Epithelial cell of prostate (primary cell): ENCODE measurements around the gene MSRB1.
A peak's percentile ranks its signal among the peaks of the same experiment; 100 is the strongest.

Source experiments
- DNase-seq: peaks from one replicate; pipeline ENCODE4 v3.0.0-alpha.2; 2011; ENCODE audit warnings: low read depth, low spot score
- H3K27ac ChIP-seq: fragments of 450-650 bp; 2 replicates; pipeline ENCODE4 v1.5.1; 2017; ENCODE audit warnings: mild to moderate bottlenecking

MSRB1 gene

DNA sequence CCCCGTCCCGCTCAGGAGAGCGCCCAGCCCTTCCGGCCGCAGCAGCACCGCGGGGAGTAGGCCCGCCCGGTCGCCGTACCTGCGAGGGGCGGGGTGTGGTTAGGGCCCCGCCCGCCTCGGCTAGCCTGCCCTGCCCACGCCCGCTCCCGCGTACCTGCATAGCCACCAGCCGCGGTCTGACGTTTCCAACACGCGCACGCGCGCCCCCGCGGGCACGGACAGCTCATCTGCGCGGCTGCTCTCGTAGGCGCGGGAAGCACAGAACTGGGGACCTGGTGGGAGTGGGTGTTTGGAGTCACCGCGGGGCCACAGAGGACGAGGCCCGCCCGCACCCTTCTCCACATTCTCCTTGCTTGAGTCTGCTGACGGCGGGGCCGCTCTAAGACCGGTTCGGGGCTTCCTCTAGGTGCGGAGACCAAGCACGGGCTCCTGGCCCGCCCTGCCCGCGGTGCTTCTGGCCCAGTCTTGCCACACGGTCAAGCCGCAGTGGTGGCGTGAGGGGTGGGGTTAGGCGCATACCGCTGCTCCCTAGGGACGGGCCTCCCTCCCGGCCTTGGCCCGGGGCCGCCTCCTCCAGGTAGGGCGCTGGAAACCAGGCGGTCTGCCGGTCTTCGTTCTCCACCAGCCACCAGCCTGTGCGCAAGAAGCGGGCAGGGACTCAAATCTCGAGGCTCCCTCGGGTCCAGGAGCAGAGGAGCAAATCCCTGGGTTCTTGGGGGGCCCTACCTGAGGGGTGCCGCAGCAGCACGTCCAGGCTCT is 36.5 kb upstream of the MSRB1 start:
- peak overlapping the region; percentile 53 for H3K27ac ChIP-seq
- peak; percentile 18 for DNase-seq

DNA sequence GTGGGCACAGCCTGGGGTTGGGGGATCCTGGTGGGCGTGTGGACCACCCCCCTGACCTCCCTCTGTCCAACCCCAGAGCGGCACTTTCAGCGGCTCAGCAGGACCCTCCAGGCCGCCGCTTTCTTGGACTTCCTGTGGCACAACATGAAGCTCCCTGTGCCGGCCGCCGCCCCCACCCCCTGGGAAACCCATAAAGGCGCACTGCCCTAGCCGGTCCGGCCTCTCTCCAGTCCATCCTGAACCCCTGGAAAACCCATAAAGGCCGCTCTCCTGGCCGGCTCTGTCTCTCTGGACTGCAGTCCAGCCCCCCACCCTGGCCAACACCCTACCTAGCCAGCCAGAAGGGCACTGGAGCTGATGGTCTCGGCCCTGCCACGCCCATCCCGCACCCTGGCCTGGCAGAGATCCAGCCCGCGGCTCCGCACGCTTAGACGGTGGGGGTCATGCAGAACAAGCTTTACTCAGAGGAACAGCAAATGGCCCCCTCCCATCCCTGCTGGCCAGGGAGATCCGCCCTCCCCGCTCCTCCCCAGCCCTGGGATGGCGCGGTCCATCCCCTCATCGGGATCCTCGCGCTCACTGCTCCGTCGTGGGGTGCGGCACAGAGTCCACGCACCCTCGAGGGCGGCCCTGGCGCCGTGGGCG is 35.6 kb upstream of the MSRB1 start:
- no peak for DNase-seq
- H3K27ac ChIP-seq: peak overlapping the region; percentile 53

DNA sequence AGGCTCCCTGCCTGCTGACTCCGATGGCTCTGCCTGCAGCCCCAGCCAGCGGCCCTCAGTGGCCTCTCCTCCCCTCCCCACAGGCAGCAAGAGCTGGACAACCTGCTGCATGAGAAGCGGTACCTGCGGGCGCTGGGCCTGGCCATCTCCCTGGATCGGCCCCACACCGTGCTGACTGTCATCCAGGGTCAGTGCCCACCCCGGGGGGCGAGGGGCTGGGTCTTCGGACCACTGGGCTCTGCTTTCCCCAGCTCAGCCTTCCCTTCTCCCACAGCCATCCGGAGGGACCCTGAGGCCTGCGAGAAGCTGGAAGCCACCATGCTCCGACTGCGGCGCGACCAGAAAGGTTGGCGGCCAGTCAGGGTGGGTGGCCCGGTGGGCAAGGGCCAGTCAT is 34.9 kb upstream of the MSRB1 start:
- H3K27ac ChIP-seq: no peak overlapping the region
- DNase-seq: no peak

DNA sequence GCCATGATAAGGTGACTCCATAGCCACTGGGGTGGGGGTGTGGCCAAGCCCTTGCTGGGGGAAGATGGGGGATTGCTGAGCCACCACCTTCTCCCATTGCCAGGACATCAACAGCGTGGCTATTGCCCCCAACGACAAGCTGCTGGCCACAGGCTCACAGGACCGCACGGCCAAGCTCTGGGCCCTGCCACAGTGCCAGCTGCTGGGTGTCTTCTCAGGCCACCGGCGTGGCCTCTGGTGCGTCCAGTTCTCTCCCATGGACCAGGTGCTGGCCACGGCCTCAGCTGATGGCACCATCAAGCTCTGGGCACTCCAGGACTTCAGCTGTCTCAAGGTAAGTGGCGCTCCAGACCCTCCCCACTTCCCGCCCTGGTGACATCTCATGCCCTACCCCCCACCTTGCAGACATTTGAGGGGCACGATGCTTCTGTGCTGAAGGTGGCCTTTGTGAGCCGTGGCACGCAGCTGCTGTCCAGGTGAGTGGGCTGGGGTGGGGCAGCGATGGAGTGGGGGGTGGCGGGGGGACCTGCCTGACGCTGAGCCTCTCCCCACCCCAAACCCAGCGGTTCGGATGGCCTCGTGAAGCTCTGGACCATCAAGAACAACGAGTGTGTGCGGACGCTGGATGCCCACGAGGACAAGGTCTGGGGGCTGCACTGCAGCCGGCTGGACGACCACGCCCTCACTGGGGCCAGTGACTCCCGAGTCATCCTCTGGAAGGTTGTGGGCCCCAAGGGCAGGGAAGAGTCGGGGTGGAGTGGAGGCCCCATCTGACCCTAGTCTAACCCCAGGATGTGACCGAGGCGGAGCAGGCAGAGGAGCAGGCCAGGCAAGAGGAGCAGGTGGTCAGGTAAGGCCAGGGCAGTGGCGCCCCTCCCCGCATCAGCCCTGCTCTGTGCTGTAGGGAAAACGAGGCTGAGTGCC is 34.2 kb upstream of the MSRB1 start:
- no peak overlapping the region for H3K27ac ChIP-seq
- DNase-seq: no peak

DNA sequence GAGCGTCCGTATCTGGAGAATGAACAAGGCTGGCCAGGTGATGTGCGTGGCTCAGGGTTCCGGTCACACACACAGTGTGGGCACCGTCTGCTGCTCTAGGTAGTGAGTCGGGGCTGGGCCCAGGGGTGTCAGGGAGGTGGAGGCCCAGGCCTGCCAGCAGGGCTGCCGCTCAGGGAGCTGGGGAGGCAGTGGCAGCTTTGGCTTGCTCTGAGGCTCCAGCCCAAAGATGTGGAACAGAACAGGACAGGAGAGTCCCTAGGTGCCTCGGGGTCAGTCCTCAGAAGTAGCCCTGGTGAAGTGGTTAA is 33.2 kb upstream of the MSRB1 start:
- H3K27ac ChIP-seq: no peak overlapping the region
- DNase-seq: no peak

DNA sequence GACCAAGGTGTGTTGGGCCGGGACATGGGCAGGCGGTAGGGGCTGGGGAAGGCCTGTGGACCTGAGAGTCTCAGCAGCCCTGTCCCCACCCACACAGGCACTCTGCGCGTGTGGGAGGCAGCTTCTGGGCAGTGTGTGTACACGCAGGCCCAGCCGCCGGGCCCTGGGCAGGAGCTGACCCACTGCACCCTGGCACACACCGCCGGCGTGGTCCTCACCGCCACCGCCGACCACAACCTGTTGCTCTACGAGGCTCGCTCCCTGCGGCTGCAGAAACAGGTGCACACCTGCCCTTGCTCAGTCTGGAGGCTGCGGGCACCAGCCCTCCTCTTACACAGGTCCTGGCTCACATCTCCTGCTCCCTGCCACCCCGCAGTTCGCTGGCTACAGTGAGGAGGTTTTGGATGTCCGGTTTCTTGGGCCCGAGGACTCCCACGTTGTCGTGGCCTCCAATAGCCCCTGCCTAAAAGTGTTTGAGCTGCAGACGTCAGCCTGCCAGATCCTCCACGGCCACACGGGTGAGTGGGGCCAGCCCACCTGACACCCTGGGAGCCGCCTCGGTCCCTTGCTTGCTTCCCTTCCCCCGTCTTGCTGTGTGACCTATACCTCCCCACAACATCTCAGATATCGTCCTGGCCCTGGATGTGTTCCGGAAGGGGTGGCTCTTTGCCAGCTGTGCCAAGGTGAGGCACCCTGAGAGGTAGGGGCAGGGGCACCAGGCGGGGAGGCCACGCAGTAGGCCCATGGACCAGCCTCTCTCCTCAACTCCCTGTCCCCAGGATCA is 32.6 kb upstream of the MSRB1 start:
- no peak for DNase-seq
- H3K27ac ChIP-seq: no peak overlapping the region

DNA sequence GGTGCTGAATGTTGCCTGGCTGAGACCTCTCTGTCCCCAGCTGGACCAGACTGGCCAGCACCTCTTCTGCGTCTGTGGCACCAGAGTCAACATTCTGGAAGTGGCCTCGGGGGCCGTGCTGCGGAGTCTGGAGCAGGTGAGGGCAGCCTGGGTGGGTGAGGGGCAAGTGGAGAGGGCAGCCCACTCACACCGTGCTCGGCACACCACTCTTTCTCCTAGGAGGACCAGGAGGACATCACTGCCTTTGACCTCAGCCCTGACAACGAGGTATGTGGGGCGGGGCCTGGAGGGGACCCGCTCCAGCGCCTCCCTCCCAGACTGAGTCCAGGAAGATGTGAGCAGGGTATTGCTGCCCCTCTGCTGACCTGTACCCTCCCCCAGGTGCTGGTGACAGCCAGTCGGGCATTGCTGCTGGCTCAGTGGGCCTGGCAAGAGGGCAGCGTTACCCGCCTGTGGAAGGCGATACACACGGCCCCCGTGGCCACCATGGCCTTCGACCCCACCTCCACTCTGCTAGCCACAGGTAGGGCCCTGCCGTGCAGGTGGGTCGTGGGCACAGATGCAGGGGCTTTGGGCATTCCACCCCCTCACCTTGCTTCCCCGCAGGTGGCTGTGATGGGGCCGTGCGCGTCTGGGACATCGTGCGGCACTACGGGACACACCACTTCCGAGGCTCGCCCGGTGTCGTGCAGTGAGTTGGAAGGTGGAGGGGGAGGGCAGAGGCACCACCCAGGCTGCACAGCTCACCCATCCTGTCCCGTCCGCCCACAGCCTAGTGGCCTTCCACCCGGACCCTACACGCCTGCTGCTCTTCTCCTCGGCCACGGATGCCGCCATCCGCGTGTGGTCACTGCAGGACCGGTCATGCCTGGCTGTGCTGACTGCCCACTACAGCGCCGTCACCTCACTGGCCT is 31.4 kb upstream of the MSRB1 start:
- DNase-seq: no peak
- no peak overlapping the region for H3K27ac ChIP-seq

DNA sequence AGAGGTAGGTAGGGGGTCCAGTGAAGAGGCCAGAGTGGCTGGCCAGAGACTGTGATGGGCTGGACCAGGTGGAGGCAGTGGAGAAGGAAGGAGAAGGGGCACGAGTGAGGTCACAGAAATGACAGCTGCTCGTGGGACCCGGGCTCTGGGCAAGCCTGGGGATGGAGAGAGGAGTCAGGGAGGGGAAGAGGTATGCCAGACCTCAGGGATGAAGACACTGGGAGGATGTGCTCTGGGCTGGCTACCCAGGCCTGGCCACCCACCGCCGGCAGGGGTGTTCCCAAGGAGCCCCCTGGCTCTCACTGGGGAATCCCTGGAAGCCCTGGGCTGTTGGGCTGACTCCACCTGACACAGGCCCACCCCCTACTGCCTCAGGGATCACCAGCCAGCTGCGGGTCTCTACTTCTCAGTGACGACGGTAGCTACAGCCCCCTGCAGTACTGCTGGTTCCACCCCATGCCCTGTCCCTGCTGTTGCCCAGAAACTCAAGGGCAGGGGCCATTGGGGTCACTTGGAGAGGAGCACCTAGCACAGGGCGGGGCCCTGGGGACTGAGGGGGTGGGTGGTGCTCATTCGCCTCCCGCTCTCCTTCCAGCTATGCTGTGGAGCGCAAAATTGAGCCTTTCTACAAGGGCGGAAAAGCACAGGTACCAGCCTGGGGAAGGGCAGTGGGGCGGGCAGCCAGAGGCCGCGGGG is 30.6 kb upstream of the MSRB1 start:
- H3K27ac ChIP-seq: no peak overlapping the region
- no peak for DNase-seq

DNA sequence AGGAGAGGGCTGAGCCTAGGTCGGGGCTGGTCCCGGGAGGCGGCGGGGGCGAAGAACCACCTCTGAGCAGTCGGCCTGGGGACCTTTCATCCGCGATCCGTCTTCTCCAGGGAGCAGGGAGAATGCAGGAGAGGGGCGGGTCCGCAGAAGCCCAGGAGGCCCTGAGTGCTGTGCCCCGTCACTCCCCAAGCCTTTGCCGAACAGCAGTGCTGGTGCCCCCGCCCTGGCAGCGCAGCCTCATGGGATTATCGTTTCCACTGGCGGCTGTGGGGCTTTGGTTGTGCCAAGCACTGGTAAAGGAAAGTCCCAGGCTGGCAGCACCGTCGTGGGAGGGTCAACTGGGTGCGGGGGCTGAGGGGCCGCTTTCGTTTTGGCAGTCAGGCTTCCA is 29.5 kb upstream of the MSRB1 start:
- DNase-seq: no peak
- peak overlapping the region; percentile 90 for H3K27ac ChIP-seq

DNA sequence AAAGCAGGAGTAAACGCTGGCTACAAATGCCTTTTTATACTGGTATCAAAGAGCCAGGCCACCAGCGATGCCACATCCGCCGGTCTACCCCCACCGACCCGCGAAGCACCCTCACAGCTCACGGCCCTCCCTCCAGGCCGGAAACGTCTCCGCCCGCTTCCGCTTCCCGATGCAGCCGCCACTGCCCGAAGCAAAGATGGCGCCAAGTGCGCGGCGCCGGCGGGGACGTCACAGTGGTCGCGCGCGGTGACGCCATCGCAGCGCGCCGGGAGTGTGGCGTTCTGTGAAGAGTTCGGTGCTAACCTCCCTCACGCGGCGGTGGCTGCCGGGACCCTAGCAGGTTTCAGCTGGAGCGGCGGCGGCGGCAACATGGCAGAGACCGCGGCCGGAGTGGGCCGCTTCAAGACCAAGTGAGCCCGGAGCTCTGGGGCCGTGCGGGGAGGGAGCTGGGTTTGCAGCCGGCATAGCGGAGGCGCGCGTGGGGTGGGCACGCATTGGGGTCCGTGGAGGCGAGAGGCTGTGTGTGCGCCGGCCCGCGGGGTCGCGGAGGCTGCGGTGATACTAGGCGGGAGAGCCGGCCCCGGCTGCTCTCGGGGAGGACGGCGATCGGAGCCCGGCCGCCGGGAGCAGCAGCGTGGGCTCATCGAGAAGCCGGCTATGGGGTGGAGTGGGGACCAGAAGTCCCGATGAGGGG is 28.9 kb upstream of the MSRB1 start, which contains the start of gene TBL3:
Gene TBL3, plus strand, starts transcription at position 258 of the 694 bp plus-strand sequence. Its CDS starts 112 bp downstream, at position 370.
- H3K27ac ChIP-seq: peak within 1 kb of the TSS; percentile 90
- DNase-seq: peak; percentile 52

DNA sequence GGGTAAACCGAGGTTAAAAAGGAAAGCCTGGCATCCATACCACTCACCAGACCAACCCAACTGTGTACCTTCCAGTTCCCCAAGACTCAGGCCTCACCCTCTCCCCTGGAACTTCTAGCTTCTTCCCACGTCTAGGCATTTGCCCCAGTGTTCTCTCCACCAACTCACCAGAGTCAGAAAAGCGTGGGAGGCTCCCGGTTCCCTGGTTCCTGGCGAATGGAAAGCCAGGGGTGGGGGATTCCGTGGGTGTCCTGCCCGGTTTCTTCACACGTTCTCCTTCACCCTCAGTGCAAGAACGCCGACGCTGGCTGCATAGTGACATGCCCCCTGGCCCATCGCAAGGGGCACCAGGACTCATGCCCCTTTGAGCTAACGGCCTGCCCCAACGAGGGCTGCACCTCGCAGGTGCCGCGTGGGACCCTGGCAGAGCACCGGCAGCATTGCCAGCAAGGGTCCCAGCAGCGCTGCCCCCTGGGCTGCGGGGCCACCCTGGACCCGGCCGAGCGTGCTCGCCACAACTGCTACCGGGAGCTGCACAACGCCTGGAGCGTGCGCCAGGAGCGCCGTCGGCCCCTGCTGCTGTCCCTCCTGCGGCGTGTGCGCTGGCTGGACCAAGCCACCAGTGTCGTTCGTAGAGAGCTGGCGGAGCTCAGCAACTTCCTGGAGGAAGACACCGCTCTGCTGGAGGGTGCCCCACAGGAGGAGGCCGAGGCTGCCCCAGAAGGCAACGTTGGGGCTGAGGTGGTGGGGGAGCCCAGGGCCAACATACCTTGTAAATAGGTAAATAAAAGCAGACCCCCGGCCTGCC is 25.4 kb upstream of the MSRB1 start:
- H3K27ac ChIP-seq: no peak overlapping the region

DNA sequence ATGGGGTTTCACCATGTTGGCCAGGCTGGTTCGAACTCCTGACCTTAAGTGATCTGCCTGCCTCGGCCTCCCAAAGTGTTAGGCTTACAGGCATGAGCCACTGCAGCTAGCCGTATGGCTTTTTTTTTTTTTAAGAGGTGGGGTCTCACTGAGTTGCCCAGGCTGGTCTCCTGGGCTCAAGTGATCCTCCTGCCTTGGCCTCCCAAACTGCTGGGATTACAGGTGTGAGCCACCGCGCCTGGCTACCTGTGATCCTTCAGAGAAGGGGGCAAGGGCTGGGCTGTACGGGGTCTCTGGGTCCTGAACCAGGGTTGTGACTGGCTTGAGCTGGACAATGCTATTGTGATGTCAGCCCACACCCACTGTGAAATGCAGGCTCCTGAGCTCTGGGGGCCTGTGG is 23.5 kb upstream of the MSRB1 start, which contains the start of gene RNF151:
Gene RNF151, plus strand, starts transcription at position 397 of the 400 bp plus-strand sequence. CDS start 26 bp downstream, outside the sequence.
- no peak for DNase-seq
- no peak within 1 kb of the TSS for H3K27ac ChIP-seq

More for the DNA sequence above, 25.4 kb upstream of the MSRB1 start:
- no peak for DNase-seq

DNA sequence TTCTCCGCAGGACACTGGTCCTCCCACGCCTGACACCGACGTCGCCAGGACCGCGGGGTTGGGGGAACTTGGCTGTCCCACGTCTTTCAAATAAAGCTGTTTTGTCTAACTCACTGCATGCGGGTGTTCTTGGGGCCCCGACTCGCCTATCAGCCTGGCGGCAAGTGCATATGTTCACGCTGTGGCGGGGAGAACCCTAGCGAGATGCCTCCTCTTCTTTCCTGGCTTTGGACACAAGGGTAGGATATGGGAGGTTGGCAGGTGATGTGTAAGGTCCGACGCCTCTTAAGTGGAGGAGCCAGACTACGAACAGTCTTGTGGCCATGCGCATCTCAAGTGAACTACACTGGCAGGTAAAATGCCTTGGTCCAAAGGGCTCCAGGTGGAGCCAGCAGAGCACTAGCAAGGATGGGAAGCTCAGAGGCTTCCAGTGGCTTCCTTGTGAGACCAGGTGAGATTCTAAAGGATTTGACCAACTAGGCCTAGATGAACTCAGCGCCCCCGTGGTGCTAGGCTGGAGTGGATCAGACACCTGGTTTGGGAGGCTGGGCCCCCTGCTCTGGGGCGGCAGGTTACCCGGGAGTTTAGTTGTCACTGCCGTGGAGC is 22.5 kb upstream of the MSRB1 start:
- H3K27ac ChIP-seq: peak overlapping the region; percentile 94
- DNase-seq: no peak

DNA sequence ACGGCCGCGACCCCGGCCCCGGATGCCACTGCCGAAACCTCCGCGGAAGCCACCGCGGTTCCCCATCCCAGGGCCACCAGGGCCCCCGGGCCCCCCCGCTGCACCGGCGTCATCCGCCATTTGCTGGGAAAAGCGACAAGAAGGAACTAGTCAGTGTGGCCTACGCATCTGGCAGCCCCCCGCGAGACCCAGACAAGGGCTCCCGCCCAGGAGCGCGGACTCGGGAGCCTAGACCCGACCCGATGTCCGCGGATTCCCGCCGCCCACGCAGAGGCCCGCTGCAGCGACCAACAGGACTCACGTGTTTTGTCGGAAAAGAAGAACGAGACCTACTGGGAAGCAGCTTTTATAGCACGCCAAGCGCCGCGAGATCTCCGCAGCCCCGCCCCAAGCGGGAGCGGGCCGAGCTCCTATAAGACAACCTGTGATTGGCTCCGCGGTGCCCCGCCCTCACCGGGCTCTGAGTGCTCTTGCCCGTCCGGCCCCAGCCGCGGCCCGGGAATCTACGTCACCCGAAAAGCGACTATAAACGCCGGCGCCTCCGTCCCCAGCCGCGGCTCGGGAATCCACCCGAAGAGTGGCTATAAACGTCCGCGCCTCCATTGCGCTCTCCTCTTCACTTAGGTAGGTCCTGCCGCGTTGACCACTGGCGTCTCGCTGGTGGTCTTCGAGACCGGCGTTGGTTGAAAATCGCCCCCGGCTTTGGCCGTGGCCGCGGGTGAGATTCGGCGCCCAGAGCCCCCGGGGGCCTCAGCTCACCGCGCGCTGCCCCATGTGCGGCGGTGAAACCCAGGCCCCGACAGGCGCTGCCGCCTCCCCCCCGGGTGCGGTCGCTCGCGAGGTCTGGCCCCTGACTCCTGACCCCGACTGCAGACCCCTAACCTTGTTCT is 21.8 kb upstream of the MSRB1 start, which contains the start of gene RPS2:
Gene RPS2, minus strand, starts transcription at position 321 of the 890 bp plus-strand sequence. Its CDS starts 201 bp downstream, at position 120.
- peak; percentile 90 for DNase-seq

DNA sequence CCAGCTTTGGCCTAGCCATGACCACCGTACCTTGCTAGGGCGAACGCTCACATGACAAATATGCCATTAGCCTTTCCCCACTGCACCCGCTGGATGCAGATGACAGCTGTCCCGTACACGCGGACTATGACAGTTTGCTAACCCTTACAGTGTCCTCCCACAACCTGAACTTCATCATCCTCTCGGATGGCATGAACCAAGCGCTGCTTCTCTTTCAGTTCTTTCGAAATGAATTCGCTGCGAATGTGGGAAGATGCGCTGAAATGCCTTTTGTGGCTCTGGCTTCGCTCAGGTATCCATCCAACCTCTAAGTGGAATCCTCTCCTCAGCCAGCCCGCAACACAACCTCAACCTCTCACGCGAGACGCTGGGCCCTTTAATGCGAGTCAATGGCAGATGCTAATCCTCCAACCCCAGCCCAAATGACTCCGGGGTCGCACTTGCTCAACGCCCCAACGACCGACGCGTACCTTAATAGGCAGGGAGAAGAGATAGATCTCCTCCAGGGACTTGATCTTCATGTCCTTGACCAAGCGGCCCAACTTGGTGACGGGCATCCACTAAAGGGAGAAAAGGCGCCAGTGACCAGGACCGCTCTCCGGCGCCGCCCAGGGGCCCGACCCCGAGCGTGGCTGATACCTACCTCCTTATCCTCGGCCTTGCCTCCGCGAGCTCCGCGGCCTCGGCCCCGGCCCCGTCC is 21.0 kb upstream of the MSRB1 start:
- no peak for DNase-seq
- peak overlapping the region; percentile 94 for H3K27ac ChIP-seq

More for the DNA sequence above, 21.8 kb upstream of the MSRB1 start, which contains the start of gene RPS2:
- H3K27ac ChIP-seq: peak within 1 kb of the TSS; percentile 94
